Left renal pelvis (tissue), 4 donors: ENCODE measurements around the gene JAKMIP2. TPM values are rescaled to one million over a fixed set of nuclear protein-coding genes. Genes with fewer than 3 reads are reported as not detected.

Experiments
- DNase-seq, 4 donors: peaks; one replicate each; pipeline ENCODE4 v3.0.0-alpha.2; 2013; ENCODE audit warnings: low read depth in 4 of 4, low spot score in 3 of 4
- polyA plus RNA-seq, 4 donors: library from polyadenylated mRNA; unstranded; fragments of 120-200 nt; gene quantifications; one replicate each; pipeline ENCODE4 v1.2.1, GENCODE V29; 2013; ENCODE audit not compliant: insufficient read length in 4 of 4

Gene JAKMIP2
- polyA plus RNA-seq, 4 donors, result 4.0 to 7.4 (median 6.1) TPM

DNA sequence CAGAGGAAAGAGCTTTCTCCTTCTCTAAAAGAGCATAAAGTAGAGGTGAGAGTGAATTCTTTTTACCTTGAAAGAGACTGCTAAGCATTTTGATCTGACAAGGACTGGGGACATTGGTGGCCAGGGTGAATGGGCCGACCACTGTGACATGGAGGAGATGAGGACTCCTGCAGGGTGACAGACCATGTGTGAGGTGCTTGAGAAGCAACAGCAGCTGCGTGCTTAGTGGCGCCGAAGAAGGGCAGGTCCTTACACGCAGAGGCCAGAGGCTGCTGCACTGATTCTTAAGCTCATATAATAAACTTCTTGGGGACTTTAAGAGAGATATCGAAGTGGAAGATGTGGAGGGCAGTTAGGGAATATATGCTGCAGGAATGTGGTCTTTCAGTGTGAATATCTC, 8.7 kb upstream of the JAKMIP2 start:
- no peak for DNase-seq

- no peak for DNase-seq
Measured at GRCh38 chr5:147789820-147790219, 7.3 kb upstream of the JAKMIP2 start.

DNA sequence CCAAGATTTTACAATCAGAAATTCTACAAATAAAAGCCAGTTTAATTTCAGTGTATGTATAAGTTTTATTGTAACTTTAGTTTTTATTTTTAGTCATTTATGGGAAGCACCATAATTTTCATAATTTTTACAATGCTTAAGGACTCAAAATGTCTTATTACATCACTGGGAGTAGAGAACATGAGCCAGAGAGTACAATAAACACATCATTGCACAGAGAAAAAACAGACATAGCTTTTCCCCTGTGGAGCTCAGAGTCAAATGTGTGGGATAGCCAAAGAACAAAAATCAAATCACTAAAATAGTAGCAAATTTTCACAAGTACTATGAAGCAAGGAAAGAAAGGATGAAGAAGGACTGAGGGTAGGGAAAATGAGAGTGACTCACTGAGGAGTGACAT, 5.5 kb upstream of the JAKMIP2 start:
- no peak for DNase-seq

GRCh38 chr5:147786142-147786541, 3.6 kb upstream of the JAKMIP2 start:
- no peak for DNase-seq

DNA sequence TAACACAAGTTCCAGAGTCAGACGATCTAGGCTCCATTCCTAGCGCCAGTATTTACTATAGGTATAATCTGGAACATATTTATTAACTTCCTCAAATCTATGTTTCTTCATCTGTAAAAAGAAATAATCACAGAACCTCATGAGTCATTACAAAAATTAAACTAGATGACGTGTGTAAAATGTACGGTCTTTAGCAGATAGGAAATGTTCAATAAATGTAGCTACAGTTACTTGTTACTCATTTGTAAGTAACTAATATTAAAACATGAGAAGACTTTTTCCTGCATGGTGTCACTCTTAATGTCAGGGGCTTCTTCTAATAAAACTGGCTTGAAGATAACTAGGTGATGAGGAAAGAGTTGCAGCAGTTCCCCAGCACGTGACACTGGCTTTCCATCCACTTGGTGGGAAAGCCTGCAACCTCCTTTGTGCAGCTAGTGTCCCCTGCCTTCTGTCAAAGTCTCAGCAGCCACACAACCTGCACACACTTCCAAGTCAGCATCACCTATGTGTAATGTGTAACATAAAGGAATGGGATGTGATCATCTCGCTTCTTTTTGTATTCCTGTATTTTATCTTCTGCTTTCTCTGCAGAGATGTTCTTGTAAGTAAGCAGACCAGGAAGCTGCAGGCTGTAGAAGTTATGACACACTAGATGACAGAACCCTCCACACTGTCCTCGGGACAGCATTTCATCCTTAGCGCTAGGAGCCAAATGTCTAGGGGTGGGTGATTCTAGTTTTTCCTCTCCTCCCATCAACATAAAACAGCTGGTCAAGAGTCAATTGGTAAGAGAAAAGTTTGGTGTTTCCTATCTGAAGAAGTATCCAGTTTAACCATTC, 1.8 kb upstream of the JAKMIP2 start:
- no peak for DNase-seq

- no peak for DNase-seq
Measured at GRCh38 chr5:147780924-147781573, 1.5 kb downstream of the JAKMIP2 start.

DNA sequence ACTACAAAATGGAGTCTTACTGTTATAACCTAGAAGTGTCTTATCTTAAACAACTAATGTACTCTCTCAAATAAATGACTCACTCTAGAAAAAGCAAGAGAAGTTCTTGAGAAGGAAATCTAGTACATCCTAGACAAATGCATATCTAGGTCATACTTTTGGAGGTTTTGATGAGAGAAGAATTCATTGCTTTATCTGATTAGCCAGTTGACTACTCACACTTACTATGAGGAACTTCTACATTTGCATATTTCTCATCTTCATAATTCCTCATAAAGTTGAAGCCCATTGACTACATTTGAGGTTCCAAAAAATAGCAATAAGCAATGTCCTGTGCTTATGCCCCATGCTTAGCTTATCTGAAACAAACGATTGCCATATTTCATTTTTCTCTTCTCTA, 2.8 kb downstream of the JAKMIP2 start:
- no peak for DNase-seq

GRCh38 chr5:147776989-147777388, 5.5 kb downstream of the JAKMIP2 start:
- DNase-seq, result no peak

DNA sequence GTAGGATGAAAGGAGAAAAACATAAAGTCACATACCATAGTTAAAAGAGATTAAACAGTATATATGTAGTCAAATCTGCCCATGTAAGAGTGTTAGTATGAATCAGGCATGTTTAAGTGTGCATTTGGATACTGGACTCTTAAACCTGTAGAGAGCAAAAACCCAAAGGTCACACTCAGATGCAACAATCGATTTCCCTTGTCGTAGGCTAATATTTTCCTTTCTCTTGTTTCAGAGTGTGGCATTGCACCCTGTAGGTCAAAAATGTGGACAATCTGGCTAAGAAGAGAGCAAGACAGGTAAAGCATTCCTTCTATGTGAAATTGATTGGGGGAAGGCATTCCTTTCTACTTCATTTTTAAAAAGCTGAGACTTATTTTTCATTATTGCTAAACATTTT, 8.9 kb downstream of the JAKMIP2 start:
- no peak for DNase-seq

GRCh38 chr5:147773139-147773538, 9.4 kb downstream of the JAKMIP2 start:
- no peak for DNase-seq

GRCh38 chr5:147767048-147767447, 15.5 kb downstream of the JAKMIP2 start:
- no peak for DNase-seq

GRCh38 chr5:147763791-147764525, 18.6 kb downstream of the JAKMIP2 start:
- no peak for DNase-seq

DNA sequence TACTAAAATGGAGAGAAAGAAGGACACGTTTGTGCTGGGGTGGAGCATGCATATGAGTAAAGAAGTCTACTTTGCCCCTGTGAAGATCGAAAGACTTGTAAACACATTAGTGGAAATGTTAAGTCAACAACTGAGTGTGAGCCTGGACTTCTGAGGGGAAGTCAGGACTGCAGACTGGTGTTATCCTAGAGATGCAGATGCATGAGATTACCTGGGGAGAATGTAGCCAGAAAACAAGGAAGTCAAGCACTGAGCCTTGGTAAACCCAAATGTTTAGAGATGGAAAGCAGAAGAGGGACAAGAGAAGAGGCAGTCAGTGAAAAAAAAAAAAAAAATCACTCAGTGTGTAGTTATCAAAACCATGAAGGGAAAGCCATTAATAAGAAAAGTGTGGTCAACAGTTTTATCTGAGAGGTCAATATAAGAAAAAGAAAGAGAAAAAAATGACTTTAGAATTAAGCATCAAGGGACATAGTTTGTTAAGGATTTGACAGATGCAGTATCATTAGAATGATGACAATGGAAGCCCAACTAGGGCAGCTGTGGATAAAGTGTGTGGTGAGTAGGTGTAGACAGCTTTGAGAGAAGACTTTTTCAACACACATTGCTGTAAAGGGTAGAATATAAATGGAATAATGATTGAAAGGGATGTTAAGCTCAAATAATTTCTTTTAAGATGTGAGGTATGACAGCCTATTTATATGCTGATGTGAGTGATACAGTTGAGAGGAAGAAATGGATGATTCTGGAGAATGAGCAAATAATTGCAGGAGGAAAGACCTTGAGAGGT, 22.2 kb downstream of the JAKMIP2 start:
- no peak for DNase-seq

DNA sequence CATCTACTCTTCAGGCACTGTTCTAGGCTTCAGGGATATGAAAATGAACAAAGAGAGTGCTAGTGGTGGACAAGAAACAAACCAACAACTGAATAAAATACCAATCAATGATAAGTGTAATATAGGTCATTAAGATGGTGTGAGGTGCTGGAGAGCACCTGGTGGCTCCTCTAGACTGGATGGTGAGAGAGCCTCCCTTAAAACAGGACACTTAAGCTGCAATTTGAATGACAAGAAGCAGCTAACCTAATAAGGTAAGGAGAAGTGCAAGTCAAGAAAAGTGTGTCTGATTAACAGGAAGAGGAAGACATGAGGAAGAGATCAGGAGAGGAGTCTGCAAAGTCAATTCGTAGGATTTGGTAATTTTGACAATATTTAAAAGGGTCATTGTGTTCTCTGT, 23.1 kb downstream of the JAKMIP2 start:
- no peak for DNase-seq

GRCh38 chr5:147756566-147756965, 26.0 kb downstream of the JAKMIP2 start:
- no peak for DNase-seq

GRCh38 chr5:147754372-147755122, 28.0 kb downstream of the JAKMIP2 start:
- no peak for DNase-seq

GRCh38 chr5:147753765-147754164, 28.8 kb downstream of the JAKMIP2 start:
- no peak for DNase-seq

DNA sequence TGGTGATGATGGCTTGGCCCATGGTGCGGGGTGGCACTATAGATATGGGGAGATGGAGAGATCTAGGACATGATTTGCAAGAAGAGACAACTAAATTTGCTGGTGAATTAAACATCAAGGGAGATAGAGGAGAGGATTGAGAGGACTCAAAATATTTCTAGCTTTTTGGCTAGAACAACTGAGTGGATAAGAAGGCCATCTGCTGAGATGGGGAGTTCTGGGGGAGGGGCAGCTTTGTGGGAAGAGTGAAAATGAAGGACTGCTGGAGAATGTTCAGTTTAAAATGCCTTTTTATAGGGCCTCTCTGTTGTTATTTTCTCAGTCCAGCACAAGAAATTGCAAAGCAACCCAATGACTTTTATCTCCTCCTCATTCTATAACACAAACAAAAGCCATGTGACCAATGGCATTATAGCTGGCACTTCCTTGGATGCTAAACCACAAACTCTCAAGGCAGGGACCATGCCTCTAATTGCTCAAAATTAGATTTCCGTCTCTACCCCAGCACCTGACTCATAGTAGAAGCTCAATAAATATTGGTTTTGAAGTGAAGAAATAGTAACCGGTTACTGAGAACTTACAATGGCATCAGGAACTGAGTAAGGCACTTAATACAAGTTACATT, 29.8 kb downstream of the JAKMIP2 start:
- DNase-seq, result no peak

GRCh38 chr5:147752033-147752432, 30.5 kb downstream of the JAKMIP2 start:
- DNase-seq, result no peak
